ENCODE measurements around the gene CCDC24.

DNA sequence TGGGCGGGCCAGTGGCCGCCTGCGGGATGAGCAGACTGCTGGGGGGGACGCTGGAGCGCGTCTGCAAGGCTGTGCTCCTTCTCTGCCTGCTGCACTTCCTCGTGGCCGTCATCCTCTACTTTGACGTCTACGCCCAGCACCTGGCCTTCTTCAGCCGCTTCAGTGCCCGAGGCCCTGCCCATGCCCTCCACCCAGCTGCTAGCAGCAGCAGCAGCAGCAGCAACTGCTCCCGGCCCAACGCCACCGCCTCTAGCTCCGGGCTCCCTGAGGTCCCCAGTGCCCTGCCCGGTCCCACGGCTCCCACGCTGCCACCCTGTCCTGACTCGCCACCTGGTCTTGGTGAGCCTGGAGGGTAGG is 10.3 kb upstream of the CCDC24 start:
- no peak for TF ChIP-seq POLR2A (IDR thresholded peaks at IDR 0.05)
- TF ChIP-seq, protein P1, sequence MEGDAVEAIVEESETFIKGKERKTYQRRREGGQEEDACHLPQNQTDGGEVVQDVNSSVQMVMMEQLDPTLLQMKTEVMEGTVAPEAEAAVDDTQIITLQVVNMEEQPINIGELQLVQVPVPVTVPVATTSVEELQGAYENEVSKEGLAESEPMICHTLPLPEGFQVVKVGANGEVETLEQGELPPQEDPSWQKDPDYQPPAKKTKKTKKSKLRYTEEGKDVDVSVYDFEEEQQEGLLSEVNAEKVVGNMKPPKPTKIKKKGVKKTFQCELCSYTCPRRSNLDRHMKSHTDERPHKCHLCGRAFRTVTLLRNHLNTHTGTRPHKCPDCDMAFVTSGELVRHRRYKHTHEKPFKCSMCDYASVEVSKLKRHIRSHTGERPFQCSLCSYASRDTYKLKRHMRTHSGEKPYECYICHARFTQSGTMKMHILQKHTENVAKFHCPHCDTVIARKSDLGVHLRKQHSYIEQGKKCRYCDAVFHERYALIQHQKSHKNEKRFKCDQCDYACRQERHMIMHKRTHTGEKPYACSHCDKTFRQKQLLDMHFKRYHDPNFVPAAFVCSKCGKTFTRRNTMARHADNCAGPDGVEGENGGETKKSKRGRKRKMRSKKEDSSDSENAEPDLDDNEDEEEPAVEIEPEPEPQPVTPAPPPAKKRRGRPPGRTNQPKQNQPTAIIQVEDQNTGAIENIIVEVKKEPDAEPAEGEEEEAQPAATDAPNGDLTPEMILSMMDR (IDR thresholded peaks at IDR 0.05) = no peak

Measured in Peyer's patch (tissue), 4 donors.